GM19351 (cell line): Measurements from ENCODE around the gene AGAP1.

ENCODE experiments used
- ATAC-seq: cut with Tn5 transposase; IDR thresholded peaks from one replicate; pipeline ENCODE4 v1.9.1; 2021; ENCODE audit warnings: mild to moderate bottlenecking, moderate library complexity; ENCODE audit not compliant: unreplicated experiment

AGAP1 gene

DNA sequence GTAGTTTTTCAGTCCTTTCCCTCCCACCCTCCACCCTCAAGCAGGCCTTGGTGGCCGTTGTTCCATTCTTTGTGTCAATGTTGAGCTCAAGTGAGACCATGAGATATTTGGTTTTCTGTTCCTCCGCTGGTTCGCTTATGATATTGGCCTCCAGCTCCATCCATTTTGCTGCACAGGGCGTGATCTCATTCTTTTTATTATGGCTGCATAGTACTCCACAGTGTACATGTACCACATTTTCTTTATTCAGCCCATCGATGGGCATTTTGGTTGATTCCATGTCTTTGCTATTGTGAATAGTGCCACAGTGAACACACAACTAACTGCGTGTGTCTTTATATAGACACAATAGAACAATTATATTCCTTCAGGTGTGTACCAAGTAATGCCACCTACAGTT is 14.1 kb downstream of the AGAP1 start:
- ATAC-seq, result no peak

DNA sequence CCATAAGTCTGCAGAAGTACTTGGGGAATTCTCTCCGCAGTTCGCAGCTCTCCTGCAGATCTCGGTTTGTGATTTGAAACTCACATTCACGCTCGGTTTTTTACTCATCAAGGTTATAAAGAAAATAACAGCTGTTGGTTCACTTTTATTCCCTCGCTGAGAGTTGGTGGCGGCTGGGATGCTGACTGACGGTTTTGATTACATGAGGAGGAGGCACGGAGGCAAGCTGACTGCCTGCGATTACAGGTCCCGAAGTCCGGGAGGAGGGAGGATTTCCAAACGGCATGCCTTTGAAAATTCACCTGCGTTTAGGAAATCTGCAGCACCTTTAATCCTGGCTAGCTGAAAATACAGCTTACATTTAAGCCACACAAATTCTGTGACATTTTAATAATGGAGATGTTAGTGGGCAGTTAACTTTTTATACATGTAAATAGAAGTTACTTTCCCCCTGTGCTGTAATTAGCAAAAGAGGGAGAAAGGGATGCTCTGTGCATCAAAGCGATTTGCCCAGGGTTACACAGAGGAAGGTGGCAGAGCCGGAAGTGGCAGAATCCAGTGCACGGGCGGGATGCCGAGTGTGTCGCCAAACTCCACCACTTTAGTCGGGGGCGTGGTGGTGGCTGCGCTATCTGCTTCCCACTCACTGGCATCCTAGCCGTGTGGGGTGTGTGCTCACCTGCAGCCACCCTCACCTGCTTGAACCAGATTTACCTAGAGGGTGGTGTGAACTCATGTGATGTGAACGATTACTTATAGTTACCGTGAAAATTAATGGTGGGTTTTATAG is 14.7 kb downstream of the AGAP1 start:
- no peak for ATAC-seq

DNA sequence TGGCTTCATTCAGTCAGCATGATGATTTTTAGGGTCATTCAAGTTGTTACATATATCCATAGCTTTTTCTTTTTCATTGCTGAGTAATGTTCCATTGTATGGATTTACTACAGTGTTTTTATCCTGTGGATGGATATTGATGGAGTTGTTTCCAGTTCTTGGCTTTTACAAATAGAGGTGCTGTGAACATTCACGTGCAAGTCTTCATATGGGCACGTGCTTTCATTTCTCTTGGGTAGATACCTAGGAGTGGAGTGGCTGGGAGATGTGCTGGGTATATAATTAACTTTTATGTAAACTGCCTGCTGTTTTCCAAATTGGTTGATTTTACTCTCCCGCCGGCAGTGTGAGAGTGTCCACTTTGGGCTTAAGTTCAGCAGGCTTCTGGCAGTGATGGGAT is 16.5 kb downstream of the AGAP1 start:
- no peak for ATAC-seq

DNA sequence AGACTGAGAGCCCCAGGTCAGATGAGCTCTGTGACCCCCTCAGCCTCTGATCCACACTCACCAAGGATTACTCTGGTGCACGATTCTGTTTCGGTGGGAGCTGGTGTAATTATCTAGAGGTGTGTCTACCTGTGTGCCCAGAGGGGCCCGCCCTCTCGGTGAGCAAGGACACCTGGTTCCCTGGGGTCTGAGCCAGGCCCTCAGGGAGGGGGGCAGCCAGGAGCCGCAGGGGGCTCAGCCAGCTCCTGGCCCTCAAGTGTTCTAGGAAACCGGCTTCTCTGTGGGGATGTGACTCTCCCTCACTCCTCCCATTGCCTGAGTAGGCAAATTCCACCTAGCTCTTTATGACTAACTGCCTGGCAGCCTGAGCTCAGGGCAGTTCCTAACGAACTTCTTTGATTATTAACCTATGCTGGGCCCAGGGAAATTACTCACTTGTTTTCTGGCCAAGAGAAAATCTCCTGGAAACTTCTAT is 17.4 kb downstream of the AGAP1 start:
- ATAC-seq, result no peak

DNA sequence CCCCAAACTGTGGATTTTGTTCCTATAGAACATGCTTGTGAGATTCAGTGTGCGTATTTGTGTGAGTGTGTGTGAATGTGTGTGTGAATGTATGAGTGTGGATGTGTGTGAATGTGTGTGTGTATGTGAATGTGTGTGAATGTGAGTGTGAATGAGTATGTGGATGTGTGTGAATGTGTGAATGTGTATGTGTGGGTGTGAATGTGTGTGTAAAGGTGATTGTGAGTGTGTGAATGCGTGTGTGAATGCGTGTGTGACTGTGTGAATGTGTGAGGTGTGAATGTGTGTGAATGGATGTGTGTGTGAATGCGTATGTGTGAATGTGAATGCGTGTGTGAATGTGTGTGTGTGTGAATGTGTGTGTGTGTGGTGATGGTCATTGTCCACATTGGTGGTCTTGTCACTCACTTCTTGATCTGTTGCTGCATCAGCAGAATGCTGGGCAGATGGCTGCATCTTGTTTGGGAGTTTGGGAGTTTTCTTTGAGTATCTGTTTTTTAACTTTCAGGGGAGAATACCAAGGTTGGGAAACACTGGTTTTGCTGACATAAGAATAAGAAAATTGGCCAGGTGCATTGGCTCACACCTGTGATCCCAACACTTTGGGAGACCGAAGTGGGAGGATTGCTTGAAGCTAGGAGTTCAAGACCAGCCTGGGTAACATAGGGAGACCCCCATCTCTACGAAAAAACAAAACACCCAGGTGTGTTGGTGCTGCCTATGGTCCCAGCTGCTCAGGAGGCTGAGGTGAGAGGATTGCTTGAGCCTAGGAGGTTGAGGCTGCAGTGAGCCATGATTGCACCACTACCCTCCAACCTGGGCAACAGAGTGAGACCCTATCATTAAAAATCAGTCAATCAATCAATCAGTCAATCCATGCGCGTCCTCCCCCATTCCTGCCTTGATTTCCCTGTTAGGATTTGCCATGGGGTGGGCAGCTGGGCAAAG is 18.2 kb downstream of the AGAP1 start:
- ATAC-seq, result no peak

DNA sequence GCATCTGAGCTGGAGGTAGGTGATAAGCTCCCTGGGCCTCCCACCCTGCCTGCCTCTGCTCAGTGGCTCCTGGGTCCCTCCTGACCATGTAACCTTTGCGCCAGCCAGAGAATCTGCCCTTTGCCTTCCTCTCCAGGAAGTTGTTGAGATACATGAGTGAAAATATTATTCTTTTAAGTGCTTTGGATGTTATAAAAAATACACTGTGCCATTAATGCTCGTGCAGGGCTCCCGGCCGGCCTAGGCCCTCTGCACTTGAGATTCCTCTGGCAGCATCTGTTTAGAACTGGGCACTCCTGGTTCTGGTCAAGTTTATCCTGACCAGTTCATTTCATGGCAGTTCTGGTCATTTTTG is 18.8 kb downstream of the AGAP1 start:
- no peak for ATAC-seq

DNA sequence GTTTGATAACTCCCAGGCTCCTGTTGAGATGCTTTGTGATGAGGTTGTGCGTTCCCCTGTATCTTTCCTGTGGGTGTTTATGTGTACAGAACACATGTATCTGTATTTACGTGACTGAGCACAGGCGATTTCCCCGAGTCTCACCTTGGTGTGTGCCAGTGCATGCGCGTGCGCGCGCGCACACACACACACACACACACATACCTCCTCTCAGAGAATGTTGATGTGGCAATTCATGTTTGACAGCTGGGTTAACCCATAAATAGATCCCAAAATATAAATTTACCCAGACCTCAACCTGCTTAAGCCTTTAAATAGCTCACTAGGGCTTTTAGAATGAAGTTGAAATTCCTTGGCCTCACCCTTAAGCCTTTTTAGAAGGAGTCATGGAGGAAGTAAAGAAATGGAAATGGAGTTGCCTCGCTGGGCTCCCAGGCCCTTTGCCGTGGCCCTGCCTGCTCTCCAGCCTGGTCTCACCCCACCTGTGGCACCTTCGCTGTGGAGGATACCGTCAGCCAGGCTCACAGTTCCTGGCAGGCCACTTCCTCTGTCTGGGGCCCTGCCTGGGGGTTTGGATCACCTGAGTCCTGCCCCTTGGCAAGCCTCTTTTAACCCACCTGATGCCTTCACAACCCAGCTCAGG is 20.3 kb downstream of the AGAP1 start:
- ATAC-seq, result no peak

DNA sequence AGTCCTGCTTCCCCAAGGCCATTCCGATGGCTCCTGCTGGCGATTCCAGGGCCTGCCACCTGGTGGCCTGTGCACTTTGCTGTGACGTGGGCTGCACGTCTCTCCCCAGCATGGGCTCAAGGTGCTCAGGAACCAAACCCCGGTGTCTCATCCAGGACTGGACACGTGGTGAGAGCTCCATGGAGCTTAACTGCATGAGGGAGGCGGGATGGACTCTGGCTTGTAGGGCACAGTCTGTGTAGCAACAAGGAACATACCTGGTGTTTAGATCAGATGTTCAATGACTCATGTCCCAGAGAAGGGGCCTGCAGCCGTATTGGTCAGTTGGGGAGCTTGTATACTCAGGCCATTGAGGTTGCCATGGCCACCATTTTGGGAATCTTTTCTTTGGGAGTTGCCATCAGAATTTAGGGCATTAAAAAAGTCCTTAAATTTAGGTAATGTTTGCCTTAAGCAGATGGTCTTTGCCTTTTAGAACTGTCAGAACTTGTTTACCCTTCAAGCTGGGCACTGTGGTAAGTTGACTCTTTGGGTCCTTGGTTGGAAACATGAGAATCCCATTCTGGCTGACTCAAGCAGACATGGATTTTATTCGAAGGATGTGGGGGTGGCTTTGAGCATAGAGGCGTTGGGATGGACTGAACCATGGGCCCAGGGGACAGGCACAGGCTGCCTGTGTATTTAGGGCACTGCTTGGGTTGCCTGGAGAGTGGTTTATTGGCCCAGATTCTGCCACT is 21.0 kb downstream of the AGAP1 start:
- ATAC-seq, result no peak

DNA sequence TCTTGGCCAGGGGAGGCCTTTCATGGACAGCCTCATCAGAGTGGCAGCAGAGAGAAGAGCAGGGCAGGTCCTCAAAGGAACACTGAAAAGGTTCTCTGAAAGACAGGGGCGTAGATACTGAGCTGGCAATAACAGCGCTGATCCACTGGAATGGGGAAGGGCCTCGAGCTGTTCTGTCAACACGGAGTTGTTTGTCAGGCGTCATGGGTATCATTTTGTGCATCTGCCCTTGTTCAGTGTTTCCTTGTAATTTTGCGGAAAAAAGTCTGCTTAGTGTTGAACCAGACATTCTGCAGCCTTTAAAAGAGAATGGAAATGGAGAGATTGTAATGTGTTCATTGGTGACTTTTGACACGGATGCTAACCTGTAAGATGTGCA is 21.5 kb downstream of the AGAP1 start:
- ATAC-seq, result no peak

DNA sequence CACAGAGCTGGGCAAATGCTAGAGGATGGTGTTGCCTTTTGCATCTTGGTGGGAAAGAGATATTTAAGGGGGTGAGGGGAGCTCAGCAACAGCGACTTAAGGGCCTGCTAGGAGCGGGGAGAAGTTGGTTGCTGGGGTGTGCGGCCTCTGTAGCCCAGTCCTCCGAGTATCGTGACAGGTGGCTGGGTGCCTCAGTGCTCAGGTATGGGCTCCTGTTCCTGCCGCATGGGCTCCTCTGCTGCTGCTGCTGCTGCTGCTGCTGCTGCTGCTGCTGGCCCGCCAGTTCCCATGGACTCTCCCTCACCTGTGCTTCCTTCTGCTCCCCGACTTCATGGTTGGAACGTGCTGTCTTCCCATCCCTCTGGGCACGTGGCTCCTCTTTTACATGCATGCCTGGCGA is 22.0 kb downstream of the AGAP1 start:
- no peak for ATAC-seq

DNA sequence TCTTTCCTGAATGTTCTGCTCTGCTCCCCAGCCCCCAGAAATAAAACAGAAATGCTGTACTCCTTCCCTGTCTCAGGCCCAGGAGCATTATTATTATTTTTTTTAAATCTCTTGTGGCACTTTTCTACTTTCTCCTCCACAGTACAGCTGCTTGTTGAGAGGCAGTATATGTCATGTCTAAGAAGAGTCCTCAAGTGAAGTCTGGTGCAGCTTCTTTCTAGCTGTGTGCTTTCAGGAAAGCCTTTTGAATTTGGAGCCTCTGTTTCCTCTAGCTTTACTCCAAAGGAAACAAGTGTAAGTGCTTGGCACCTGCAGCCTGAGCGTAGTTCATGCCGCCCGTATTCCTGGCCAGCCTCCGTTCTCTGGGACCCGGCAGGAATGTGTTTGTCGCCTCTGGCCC is 22.4 kb downstream of the AGAP1 start:
- ATAC-seq, result no peak

DNA sequence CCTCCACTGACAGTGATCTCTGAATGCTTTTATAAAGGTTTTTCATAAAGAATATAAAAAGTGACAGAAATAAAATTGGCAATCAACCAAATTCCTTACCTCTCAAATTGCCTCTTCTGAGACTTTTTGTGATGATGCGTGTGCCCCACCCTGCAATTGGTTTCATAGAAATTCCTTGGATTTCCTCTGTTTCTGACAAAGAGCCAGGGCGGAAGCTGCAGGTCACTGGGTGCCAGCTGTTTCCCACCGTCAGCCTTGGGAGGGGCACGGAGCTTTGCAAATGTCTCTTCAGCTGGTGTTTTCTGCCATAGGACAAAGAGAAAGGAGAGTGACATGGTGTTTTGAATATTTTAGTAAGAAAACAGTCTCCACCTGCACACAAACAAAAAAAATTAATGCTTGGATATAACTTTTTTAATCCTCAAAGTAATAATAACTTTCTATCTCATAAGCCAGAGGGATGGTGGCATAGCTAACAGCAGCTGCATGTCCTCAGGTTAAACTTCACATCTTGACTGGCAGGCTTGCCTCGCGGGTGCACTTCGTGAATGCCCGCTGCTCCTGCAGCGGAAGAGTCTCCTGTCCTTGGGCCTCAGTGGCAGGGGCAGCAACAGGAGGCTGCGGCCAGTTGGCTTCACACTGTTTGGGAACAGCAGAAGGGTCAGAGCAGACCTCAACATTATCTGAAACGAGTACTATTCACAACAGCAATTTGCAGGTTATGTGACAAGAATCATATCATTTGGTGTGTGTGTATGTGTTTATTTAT is 24.7 kb downstream of the AGAP1 start:
- no peak for ATAC-seq

DNA sequence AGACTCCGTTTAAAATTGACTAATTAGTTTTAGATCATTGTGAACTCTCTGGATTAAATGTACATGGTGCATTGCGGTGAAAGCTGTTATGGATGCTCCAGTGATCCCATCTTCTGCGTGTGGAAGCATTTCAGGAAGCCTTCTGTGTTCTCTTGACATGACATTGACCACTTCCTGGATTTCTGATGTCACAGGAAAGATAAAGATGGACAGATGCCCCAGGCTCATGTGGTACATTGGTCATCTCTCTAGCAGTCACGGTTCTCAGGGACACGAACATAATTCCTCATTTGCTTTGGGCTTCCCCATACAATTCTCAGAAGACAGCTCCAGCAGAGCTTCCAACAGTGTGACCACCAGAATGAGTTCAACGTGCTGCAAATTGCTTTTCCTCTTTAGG is 26.9 kb downstream of the AGAP1 start:
- no peak for ATAC-seq

DNA sequence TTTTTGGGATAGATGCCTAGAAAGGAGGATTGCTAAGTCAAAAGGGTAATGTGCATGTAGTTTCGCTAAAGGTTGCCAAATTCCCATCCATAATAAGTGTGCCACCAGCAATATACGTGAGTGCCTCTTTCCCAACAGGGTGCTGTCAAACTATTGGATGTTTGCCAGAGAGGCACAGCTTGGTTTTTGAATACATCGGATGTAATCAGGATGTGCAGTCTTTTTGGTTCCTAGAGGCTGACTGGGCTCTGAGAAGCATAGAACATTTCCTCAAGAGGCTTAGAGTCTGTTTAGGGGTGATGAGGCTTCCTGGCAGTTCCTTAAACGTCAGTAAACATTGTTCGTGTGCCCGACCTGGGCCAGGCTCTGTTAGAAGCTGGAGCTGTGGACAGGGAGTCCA is 28.0 kb downstream of the AGAP1 start:
- ATAC-seq, result no peak

DNA sequence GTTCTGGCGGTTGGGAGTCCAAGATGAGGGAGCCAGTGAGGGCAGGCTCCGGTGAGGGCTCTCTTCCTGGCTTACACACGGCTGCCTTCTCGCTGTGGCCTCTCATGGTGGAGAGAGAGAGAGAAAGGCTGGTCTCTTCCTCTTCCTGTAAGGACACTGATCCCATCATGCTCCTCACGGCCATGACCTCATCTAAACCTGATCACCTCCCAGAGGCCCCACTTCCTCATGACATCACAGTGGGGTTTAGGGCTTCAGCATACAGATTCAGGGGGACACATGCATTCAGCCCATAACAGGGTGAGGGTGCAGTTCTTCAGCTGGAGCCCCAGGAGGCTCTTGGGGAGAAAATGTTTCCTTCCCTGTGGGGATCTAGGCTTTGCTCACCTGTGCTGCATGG is 29.2 kb downstream of the AGAP1 start:
- ATAC-seq, result no peak

DNA sequence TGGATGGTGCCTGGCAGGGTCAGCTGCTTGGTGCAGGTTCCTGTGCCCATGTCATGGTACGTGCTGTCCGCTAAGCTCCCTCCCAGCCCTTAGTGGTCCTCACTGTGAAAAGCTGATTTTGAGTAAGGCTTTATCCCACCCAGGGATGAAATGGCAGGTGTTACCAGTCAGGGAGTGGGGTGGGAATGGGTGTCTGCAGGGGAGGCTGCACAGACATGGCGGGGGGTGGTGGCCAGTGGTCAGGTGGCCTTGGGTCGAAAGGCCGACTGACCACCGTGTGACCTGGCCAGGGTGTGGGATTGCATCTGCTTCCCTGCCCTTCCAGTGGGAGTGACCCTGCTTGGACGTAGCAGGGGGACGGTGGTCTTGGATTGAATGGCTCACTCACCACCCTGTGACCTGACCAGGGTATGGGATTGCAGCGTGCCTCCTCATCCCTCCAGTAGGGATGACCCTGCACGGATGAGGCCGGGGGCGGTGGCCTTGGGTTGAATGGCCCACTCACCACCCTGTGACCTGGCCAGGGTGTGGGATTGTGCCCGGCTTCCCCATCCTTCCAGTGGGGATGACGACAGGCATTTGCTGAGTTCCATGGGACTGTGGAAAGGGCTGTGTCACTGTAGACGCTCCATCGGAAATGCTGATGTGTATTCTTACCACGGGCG is 29.8 kb downstream of the AGAP1 start:
- no peak for ATAC-seq

DNA sequence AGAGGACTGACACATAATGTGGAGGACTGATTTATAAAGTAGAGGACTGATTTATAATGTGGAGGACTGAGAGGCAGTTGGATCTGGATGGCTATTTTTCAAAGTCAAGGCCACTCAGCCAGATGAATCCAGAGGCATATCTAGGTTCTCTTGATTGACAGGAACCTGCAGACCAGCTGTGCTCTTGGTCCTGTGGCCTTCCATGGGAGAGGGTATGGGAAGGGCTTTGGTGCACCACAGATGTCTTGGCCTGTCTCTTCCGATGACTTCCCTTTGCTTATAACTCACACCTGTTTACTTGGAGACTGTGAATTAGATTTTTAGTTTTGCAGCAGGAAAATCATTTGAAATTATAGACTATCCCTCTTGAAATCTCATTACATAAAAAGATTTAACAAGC is 32.3 kb downstream of the AGAP1 start:
- ATAC-seq, result no peak

DNA sequence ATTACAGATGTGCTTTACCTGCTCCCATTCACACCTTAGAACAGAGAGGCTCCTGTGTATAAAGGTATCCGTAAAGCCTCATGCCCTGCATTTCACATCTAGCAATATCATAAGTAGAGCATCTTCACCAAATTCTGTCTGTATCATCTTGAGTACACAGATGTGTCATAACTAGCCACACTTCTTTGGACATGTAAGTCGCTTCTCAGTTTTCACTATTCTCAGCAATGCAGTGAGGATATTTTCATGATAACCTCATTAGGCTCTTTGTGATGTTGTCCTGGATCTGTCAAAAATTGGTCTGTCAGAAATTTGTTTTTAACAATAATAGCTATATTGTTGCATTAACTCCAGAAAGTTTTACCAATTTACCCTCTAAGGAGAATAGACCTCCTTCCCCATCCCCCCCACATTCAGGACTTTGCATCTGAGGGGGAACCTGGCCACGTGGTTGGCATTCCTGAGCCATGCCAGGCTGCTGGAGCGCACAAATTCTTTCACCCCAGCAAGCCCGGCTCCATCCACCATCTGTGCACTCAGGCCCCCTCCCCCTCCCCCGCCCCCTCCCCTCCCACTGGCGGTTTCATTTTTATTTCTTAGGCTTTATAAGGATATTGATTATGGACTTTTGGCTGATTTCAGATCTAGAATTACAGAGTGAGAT is 34.1 kb downstream of the AGAP1 start:
- ATAC-seq, result no peak

DNA sequence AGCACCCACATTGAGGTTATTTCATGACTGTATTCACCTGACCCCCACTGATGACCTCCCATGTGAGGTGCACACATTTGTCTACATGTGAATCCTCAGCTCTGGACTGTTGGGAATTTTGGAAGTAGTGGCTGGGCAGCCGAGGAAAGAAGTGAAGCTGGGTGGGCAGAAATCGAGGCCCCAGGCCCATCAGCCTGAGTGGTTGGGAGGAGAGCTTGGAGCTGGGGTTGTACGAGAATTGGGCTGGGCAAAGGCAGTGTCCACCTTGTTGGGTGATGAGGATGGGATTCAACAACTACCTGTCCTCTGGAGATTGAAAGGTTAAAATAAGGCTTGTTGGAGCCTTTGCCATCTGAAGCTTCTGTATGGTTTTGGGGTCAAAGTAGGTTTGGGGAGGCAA is 35.8 kb downstream of the AGAP1 start:
- ATAC-seq, result no peak
